HPDE6-E6E7 (cell line): ENCODE results near the gene CXXC5.

Experiments used
- DNase-seq: peaks from one replicate; pipeline ENCODE4 v3.0.0; 2011; ENCODE audit warnings: missing footprints; ENCODE audit errors: extremely low spot score

CXXC5 gene

DNA sequence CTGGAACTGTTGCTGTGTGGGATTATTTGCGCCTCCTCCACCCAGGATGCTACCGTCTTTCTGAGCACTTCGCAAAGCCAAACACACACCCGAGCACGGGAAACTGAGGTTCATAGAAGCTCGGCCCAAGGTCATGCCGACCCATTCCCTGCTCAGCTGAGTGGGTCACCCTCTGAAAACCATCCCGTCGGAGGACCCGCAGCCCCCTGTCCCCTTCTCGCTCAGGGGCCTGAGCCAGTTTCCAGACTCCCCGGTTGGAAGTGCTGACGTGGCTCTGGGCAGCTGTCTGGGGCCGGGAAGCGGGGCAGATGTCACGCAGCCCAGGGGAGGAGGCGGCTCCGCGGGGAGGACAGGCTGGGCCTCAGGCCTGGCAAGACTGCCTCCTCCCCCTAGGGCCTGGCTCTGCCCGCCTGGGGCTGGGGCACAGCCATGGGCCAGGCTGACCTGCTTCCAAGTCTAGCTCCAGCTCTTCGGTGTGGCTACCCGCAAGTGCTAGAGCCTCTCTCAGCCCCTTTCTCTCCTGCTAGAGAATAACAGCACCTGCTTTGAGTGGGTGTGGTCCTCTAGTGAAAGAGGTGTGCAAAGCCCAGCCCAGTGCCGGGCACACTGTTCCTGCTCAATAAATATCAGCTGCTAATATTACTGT, 9.9 kb upstream of the CXXC5 start:
- DNase-seq: no peak

DNA sequence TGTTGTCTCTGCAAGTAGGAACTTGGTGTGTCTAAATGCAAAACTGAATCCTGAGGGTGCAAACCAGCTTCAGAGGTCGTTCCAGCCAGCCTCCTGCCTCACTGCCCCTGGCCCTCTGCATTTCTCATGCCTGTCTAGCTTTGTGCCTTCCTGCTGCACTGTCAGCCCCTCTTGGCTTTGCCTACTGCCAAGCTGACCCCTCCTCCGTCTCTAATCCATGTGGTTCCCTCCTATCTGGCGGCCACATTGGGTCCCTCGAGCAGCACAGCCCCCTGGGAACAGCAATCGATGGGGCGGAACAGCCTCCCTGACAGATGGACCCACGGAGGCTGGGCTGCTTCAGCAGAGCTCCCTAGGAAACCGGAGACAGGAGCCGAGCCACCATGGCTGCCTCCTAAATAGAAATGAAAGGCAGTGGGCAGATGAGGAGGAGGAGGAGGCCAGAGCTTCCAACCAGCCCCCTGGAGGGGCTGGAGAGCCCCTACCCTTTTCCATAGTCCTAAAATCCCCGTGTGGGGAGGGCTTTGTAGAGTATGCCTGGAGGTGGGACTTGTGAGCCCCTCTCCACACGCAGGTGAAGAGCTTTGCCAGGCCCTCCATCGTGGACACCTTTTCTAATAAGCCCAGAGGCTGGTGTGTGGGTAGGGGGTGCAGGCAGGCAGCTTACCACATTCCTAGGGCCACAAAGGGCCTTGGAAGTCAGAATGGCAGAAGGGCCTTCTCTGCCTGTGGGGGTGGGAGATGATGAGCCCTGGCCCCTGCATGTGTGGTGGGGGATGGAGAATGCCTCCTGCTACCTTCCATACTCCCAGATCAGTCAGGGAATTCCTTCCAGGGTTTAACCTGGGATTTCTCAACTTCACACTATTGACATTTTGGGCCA, 9.2 kb upstream of the CXXC5 start:
- DNase-seq: no peak

DNA sequence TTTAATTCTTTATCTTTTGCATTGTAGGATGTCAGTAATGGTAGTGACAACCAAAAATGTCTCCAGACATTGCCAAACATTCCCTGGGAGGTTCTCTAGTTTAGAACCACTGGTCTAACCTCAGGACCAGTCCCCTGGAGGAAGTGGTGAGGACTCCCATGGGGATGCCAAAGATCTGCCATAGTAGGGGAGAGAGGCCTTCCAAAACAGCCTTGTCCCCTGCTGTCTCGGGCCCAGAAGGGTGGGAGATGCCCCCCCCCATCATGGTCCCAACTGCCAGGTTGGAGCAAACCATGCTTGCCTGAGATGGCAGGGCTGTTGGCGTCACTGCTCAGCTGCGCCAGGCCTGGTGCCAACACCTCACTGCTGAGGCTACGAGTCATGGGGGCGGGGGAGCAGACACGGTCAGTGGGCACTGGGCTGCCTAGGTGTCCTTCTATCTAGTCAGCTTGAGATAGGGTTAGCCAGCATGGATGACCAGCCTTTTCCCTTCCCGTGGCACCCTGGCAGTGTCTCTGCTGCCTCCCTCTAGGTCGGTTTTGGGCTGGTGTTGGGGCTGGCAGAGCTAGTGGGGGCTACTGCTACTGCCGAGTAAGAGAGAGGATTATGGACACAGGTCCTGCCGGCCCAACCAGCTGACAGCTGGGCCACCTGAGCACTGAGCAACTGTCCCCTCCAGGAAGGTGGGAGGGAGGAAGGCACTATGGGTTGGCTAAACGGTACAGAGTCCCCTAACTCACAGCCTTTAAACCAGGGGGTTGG, 8.3 kb upstream of the CXXC5 start:
- DNase-seq: no peak

DNA sequence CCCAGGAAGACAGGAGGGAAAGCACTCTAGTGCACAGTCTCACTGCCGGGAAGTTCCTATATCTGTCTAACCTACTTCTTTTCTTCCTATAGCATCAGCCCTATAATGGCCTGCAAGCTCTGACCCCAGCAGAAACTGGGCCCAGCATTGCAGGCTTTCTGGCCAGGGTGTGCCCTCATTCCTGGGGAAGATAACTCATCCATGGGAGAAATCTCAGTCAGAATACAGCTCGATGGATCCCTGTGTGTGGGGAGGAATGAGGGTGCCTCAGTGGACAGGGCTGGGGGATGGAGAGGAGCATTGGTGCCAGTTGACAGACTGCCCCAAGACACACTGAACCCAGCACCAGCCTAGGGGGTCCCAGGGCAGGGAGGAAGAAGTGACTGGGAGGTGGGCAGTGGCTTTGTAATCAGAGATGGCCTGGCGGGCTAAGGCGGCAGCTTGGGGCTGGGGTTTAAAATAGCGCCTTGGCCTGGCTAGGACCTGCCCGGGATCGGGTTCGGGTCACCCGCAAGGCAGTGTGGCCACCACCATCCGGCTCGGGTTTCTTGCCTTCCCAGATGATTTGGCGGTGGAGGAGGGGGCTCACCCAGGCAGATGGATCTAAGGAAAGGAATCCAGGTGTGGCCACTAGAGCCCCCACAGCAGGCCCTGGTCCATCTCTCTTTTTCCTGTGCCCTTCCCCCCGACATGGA, 7.6 kb upstream of the CXXC5 start:
- no peak for DNase-seq

DNA sequence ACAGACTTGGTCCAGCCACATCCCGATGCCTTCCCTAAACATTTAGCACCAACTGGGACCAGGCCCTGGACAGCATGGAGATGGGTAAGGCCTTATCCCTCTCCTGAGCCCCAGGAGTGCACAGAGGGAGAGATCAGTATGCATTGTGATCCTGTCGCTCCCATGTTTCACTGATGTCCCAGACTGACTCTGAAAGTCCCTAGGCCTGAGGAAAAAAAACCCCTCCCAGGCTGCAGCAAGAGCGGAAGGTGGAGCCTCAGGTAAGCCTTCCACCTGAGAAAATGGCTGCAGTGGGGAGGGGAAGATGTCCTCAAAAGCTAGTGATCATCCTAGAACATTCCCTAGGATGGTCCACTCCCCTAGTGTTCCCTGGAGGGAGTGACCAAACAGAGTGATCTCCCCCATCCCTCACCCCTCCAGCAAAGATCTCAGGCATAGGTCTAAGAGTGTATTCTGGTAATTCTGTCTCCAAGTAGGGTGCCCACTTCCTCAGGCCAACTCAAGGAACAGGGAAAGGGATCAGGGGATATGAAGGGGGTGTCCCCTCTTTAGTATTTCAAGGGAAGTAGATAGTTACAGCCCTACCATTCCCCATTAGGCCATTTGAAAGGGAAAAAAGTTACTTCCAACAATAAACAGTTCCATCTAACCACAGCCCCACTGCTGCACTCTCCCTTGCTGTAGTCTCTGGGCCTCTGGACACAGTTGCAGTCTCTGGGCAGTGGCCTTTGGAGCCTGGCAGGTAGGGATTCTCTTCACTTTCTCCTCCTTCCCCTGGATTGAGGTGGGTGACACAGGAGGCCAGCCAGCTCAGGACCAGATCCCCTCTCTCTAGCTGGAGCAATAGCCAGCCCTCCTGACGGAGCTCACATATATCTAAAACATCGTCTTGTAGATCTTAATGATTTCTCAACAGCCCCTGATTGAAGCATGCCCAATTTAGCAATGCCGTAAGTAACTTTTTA, 6.8 kb upstream of the CXXC5 start:
- DNase-seq: no peak

DNA sequence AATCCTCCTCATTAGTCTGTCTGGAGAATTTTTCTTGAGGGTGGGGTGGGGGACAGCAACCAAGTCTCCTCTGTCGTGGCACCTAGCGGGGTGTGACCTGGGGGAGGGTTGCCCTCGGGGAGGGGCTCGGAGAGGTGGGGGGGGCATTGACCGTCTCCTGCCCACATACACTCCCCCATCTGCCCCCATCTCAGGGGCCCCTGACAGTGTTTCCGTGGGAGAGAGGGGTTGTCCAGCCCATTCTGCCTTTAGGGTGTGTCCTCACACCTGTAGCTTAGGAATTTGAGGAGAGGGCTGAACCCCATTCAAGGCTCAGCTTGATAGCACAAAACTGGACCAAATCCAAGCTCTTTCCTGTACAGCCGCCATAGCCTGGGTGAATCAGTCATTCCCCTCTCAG, 5.9 kb upstream of the CXXC5 start:
- no peak for DNase-seq

DNA sequence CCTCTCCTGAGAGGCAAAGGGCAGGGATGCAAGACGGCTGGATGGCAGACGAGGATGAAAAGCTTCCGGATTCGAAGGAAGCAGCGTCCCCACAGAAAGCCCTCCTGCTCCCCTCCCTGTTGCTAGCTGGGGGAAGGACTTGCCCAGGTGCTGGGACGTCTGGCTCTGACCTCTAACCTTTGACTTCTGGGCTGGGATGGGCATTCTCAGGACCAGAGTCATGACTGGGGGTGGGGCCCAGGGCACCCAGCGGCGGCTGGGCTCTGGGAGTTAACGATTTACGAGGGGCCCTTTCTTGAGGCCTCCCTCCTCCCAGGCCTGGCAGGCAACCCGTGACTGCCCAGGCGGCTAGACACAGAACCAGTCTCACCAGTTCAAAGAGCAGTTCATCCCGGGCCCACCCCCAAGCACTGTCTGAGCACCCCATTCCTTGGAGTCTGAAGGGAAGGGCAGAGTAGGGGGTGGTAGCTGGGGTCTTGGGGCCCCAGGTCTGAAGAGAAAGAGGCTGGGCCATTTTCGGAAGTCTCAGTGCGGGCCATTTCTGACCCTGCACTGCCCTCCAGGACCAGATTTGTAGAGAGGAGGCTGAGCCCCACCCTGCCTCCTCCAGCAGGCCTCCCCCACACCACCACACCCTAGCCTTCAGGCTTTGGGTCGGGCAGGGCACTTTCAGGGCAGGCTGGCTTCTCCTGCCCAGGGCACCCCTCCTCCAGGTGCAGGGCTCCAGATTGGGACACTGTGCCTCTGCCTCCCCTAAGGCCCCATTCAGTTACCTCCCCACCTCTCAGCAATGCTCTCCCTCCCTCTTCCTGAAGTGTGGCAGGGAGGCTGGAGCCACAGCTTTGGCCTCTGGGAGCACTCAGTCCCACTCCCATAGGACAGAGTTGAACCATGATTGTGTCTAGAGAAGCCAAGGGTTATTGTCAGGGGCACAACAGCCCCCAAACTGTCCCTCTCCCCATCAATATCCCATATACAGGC, 5.0 kb upstream of the CXXC5 start:
- no peak for DNase-seq

DNA sequence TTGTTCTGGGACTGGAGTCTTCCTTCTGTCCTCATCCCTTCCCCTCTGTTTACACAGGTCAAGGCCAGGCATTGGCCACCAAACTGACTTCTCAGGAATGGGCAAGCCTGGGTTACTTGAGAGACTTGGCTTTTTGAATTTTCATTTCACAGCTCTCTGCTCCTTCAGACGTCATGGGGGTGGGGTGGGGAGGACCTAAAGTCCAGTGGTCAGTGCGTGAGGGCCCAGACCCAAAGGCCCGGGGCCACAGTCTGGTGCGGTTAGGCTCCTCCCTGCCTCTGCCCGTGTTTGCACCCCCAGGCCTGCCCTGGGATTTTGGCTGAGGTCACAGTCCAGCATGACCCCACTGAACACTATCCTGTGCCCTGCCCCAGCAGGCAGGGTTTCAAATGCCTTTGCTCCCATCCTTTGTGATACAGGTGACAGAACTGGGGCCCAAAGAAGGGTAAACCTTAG, 4.1 kb upstream of the CXXC5 start:
- DNase-seq: no peak

DNA sequence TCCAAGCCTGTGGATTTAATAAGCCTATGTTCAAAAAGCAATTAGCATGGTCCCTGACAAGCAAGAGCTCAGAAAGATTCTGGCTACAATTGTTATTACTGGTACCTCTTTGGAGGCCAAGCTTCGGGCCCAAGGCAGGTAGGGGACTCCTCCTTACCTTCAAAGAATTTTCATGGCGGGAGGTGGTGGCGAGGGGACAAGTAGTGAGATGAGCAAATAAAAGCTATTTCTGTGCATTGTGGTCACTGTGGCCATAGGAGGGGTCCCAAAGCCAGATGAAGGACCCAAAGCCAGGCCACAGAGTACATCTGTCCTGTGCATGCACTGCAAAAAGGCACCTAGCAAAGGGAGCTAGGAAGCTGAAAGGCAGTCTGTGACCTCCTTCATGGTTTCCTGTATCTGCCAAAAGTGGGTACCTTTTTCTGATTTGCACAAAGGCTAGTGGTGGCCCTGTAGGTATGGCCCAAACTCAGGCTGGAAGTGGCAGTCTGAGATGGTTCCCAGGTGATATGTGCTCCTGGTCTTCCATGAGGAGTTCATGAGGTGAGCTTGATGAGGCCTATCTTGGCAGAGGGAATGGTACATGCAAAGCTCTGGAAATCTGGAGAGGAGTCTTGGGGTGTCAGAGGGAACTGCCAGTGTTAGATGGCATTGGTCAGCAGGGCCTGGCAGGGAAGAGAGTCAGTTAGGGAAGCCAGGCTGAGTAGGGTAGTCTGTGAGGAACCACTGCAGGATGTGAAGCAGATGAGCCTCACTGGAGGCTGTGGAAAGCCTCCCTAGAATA, 3.3 kb upstream of the CXXC5 start:
- no peak for DNase-seq

DNA sequence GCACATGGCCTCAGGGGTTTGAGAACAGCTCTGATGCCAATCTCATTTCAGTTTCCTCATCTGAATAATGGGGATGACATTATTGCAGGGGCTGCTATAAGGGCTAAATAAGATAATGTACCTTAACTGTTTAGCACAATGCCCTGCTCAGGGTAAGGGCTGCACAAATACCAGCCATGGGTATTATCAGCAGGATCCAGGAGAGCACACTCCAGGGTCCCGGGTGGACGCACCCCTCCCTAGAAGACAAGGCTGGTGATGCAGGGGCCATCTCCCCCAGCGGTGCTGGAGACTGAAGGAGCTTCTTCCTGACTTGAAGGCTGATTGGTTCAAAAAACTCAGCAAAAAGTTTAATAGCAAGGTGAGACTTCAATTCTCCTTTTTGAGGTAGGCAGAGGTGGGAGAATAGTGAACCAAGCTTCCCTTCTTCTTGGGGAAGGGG, 2.7 kb upstream of the CXXC5 start:
- DNase-seq: no peak

DNA sequence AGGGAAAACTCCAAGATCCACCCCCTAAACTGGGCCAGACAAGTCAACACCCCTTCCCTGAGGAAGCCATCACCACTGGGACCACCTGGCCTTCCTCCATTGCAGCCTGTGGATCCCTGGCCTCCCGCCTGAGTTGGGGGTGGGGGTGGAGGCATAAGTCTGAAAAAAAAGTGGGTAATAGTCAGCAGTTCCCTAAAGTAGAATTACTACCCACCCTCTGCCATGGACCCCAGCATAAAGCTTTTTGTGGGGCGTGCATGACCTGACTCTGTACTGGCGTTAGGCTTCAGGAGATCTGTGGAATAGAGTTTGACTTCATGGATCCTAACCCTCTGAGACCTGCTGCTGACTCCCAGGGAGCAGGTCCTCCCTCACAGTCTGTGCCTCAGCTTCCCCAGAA, 2.0 kb upstream of the CXXC5 start:
- DNase-seq: no peak

DNA sequence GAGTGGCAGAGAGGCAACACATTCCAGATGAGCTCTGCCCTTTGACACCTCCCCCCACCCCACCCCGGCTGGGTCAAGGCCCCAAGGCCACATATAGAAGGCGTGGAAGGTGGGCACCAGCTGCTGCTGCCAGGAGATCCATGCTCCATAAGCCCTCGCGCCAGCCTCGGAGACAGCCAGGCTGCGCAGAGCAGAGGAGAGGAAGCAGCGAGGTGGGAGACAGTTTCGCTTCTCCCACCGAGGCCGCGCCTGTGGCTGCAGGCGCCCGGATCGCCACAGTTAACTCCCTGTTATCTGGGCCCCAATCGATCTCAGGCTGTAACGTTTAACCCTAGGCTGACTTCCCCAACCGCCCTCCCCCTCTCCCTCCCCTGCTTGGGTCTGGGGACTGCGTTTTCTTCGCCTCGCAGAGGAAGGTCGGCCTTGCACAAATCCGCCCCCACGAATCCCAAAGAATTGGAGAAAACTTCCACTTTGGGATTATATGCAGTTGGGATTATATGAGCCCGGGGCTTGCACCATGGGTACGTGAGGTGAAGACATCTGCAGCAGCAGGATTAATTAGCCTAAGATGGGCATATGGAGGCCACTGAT, 1.1 kb upstream of the CXXC5 start:
- DNase-seq: no peak

DNA sequence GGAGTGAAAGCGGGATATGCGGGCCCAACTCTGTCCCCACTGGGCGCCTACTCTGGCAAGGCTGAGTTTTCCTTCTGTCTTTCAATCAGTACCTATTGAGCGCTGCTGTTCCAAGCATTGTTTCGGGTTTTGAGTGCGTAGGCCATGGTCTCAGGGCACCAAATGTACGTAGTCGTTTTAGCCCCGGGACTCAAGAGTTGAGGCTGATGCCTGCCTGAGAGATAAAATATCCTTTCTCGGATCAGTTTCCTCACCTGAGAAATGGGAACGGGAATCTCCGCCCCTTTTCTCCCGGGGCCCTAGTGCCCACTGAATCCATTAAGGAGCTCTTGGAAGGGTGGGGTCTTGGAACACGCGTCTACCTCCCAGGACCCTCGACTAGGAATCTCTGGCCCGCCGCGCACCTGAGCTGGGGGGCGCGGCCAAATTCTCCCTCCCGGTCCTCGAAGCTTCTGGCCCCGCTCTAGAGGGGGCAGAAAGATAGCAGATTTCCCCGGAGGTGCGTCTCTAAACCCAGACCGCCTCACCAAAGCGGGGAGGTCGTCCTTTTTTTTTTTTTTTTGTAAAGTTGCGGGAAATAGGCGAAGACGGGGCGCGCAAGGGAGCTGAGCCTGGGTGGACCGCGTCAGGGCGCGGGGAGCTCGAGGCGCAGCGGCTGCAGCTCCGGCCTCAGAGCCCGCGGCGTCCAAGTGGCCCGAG, 494 bp upstream of the CXXC5 start:
- no peak for DNase-seq

DNA sequence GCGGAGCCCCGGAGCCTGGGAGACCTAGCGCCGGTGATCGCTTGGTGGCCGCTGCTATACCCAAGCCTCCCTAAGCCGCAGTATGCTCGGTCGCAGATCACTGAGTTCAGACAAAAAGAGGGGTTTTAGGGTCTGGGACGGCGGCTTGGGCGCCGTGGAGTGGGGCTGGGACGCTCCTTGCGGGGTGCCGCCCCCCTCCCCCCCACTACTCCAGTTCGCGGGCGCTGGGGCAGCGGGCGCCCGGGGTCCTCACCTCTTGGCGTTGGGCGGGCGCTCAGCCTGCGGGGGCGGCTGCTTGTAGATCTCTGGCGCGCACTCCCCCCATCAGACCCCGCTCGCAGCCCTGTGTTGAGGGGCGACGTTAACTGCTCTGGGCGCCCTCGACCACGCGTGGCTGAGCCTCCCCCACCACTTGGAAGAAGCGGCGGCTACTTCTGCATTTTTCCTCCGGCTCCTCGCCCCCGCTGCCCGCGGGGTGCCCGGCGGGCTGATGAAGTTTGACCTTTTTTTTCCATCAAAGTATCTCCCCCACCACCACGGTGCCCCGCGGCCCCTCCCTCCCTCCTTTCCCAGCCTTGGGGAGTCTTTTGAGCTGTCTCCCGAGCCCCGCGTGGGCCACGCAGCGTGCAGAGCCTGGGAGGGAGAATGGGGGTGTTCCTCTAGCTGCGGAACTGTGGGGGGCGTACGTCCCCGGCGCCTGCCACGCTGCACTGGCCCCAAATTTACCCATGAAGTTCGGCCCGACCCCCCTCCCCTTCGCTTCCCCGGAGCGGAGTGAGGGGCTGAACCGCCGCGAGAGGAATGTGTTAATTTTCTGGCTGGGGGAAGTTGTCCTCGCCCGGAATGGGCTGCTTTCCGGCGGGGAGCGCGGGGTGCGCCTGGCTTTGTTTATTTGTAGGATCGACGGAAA, 1.2 kb downstream of the CXXC5 start:
- DNase-seq: no peak

DNA sequence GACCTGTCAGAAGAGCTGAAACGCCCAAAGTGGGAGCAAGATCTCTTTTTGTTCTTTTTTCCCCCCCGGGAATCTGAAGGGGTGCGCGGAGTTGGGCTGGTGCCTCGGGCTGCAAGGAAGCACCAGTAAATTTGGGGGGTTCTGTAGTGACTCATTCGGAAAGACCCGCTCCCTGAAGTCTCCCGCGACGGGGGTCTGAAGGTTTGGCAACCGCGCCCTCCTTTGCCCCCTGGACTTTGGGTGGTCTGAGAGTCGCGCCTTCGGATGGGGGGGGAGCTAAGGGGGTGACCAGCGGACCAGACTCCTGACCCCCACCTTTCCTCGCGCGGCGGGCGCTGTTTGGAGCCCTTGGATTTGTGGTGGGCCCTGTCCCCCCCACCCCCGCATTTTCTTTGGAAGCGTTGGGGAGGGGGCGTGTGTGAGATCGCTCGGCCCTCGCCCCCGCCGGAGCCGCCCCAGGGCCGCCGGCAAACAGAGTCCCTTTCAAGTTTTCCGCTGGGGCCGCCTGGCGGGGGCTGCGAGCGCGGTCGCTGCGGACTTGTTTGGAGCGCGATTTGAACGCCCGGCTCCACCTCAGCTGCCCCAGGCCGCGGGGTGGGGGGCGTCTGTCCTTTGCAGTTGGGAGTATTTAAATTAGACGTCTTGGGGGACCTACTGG, 2.0 kb downstream of the CXXC5 start:
- DNase-seq: no peak

DNA sequence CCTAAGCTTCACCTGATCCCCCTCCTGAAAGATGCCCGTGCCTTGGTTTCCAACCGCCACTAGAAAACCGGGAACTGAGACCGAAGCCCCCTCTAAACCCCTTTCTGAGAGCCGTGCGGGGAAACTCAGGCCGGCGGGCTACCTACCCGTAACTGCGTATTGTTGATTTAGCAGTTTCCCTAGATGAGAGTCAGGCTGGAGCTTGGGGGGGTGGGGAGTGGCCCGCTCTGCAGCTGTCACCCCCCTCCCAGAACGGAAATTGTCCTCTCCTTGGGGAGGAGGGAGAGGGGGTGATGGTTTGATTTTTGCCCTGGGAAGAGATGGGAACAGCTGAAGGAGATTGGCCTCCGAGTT, 2.5 kb downstream of the CXXC5 start:
- DNase-seq: no peak
